Loucy (cell line): Measurements from ENCODE around the gene NAT9.

Source experiments
- CTCF ChIP-seq: fragments of 200-600 bp; sonication (generic); conservative IDR thresholded peaks from 2 replicates; pipeline ENCODE4 v1.5.1; 2014; ENCODE audit warnings: mild to moderate bottlenecking, antibody characterized with exemption, low read length
- EZH2phosphoT487 ChIP-seq: fragments of 200-600 bp; IDR thresholded peaks from 2 replicates; pipeline ENCODE4 v1.6.1; 2018; ENCODE audit warnings: antibody characterized with exemption, mild to moderate bottlenecking, moderate library complexity, borderline replicate concordance

DNA sequence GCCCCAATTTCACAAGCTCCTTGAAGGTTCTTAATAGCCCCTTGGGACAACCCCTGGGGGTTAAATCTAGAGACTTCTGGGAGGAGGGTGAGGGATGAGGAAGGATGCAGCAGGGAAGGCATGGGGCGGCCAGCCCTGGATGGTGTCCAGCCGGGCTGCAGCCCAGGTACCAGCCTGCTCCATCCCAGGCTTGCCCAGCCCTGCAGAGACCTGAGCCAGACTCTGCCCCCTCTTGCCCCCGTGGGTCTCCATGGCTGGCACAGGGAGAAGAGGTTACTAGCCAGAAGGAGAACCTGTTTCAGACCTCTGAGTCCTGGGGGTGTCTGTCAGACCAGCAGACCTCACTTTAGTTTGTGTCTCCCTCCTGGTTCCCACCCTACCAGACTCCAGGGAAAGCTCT is 19.3 kb downstream of the NAT9 start:
- TF ChIP-seq CTCF (no peak), EZH2phosphoT487 (no peak)
